ENCODE measurements around the gene MTFMT.
"Not testable (repeated sequence)": the region's sequence is repeated elsewhere in the genome, so short reads cannot be mapped to it uniquely, and the experiment has no call there.

The MTFMT gene

GRCh38 chr15:65034719-65035118 is 5.3 kb upstream of the MTFMT start:
- DNase-seq = no peak

- DNase-seq = peak; percentile 30
These were observed 4.3 kb upstream of the MTFMT start for GRCh38 chr15:65033659-65034269.

DNA sequence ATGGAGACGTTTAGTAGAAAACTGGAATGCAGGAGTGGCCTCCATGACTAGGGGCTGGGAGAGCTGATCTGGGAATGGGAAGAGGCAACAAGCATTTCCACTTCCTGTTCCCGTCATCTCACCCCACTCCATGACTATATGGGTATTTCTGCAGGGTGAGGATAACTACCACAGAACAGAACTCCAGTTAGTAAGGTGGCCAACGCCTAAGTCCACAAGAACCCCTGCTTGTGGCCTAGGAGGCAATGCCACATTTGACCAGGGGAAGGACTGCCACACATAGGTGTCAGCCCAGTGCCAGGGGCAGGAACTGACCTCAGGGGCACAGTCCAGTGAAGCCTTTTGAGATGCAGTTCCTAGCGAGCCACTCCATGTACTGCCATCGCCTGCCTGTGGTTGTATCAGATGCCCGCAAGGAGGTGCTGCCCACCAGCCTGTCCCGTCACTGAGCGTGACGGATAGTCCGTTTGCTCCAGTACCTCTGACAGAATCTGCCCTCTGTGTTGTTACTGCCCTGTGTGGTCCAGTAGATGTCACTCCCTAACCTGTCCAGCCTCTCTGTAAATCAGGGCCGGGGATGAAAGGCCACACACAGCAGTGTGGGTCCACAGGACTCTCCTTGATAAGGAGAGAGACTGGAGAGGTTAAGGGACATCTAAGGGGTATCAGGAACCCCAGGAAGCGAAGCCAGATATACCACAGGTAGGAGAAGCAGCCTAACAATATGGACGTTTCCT is 3.5 kb upstream of the MTFMT start:
- DNase-seq = peak; percentile 6

- no peak for DNase-seq
These were observed 333 bp upstream of the MTFMT start for GRCh38 chr15:65029736-65030208.

DNA sequence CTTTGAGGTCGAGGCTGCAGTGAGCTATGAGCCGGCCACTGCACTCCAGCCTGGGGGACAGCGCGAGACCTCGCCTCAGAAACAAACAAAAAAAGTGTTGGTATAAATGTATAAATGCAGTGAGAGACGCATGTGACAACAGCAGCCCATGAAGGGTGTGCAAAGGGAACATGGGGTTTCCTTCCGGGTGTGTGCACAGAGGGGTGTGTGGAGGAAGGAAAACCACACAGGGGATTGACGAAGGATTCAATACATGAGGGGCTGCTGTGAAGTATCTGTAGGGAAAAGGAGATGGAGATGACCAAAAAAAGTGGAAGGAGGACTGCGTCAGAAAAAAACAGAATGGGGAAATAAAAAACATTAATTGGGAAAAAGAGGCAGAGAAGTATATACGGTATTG is 1.1 kb downstream of the MTFMT start:
- DNase-seq = no peak

DNA sequence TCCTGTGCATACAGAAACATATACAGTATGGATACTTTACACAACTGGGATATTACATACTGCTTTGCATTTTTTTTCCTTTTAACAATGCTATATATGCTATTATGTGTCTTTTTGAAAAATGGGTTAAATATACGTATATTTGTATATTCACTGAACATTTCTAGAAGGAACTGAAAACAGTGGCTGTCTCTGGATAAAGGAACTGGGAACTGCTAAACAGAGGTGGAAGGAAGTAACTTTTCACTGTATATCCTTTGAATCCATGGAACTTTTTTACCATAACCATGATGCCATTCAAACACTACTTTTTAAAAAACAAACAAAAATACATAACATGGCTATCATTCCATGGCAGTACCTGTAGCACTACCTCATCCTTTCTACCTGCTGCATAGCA is 1.8 kb downstream of the MTFMT start:
- DNase-seq = no peak

GRCh38 chr15:65026756-65027155 is 2.7 kb downstream of the MTFMT start:
- no peak for DNase-seq

GRCh38 chr15:65021488-65021887 is 8.0 kb downstream of the MTFMT start:
- DNase-seq = no peak

DNA sequence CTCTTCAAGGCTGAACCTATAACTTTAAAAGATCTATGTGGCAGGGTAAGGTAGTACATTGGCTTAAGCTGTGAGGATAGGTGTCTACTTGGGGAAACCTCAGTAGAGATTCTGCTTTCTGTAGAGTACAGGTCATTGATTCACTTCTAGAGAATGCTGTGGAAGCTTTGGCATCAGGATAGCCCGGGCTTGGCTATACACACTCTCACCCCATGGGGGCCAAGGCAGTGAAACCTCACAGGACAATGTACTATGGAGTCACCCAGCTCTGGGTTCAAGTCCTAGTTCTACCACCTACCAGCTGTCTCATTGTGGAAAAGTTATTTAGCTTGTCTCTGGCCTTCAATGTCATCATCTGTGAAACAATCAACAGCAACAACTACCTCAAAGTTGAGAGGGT is 9.0 kb downstream of the MTFMT start:
- DNase-seq = no peak

DNA sequence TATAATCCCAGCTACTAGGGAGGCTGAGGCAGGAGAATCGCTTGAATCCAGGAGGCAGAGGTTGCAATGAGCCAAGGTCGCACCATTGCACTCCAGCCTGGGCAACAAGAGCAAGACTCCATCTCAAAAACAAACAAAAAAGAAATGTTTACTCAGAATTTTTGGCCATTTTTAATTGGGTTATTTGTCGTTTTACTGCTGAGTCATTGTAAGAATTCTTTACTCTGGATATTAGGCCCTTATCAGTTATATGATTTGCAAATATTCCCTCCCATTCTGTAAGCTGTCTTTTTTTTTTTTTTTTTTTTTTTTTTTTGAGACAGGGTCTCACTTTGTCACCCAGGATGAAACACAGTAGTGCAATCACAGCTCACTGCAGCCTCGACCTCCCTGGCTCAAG is 18.2 kb downstream of the MTFMT start:
- not testable (repeated sequence) for DNase-seq

DNA sequence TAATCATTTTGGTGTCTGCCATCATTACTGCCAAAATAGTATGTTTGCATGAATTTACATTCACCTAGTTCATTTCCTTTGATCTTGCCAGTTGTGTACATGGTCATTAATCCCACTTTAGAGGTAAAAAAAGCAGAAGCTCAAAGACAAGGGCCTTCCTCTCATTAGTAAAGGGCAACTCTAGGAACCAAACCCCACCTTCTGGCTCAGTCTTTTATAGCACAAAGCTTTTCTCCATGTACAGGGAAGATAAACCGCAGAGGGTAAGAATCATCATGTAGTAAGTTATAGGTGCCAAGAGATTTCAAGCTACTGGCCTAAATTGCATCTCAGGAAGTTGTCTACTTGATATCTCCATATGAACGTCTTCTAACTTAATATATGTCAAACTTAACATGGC is 20.5 kb downstream of the MTFMT start:
- DNase-seq = no peak

DNA sequence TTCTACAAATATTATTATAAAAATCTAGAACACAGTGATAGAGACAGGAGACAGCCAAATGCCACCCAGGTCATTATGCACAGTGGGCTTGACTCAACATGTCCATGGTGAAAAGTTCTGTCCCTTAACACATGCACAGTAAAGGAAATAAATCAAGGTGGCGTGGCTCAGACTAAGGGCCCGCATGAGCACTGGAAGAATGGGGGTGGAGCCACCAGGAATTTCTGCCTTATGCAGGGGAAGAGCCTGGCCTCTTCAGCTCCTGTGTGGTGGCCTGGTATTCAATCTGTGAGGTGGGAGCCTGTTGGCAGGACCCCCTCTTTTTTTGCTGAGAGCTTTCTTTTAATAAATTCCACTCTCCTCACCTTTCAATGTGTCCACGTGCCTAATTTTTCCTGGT is 22.6 kb downstream of the MTFMT start:
- no peak for DNase-seq

DNA sequence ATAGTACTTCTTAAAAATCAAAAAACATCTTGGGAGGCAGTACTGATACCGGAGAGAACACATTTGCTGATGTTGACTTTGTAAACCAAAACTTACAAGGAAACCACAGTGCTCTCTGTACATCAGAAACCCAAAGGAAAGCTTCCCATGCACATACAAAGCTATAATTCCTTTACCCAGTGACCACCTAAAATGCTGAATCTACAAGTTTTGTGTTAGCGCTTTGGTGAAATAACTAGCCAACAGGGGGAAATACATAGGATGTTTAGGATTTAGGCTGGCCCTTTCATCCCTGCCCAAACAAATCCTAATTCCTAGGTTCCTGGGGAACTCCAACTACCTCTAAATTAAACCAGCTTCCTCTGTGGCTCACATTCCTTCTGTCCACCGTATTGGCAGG is 24.4 kb downstream of the MTFMT start:
- no peak for DNase-seq

DNA sequence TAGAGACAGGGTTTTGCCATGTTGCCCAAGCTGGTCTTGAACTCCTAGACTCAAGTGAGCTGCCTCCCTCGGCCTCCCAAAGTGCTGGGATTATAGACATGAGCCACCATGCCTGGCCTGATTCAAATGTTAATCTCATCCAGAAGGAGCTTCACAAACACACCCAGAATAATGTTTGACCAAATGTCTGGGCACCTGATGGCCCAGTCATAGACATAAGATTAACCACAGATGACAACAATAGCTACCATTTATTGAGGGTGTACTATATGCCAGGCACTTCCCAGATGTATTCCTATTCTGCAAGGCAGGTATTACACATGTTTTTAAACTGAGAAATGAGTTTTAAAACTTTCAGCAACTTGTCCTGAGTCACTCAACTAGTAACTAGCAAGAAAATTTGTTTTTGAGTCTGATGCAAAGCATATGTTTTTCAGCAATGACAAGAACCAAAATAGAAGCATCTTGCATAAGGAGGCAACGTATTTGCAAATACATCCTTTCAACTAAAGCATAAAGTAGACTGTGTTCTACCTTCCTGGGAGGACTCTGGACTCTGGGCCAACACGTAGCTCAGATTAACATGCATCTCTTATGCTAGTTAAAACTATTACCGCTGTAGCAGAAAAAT is 31.6 kb downstream of the MTFMT start:
- no peak for DNase-seq

- no peak for DNase-seq
These were observed 32.4 kb downstream of the MTFMT start for GRCh38 chr15:64997066-64997465.

DNA sequence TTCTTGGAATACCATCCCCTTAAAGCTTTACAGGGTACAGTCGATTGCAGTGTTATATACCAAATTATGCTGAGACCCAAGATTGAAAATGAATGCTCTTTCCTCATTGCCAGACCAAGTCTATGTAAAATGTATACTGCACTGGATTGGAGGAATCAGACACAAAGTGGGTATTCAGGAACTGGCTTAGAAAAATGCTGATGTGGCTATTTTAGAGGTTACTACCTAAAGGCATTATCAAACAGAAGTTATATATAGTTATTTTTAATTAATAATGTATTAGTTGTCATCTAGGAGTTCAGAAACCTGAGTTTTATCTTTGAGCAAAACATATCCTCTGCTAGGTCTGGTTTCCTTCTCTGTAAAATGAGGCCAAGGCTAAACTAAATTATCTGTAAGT is 36.1 kb downstream of the MTFMT start:
- no peak for DNase-seq

GRCh38 chr15:64991536-64992135 is 37.8 kb downstream of the MTFMT start:
- no peak for DNase-seq

- no peak for DNase-seq
These were observed 39.3 kb downstream of the MTFMT start for GRCh38 chr15:64990168-64990470.

DNA sequence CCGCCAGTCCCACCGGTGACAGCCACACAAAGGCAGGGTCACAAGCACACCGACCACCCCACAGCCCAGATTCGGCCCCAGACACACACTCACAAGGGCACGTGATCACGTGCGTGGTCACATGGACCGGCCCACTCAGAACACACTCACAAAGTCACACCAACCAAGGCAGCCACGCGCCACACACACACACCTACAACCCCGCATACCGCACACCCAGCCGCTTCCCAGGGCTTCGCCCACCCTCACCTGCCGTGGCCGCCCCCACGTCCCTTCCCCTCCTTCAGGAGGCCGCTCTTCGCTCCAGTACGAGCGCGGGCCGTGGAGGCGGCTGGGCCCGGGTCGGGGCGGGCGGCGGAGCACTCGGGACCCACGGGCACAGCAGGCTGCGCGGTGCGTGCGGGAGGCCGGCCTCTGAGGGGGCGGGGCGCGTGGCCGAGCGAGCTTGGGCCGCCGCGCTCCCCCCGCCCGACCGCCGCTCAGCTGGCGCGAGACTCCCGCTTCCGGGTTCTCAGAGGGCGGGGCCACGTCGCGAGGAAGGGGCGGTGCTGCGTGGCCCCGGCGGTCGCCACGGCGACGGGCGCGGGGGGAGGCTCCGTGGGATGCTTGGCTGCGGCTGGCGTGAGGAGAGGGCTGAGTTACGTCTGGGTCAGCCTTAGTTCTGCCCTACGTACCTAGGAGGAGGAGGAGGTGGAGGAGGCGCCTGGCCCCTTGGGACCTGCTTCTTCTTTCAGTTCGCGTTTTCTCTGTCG is 39.8 kb downstream of the MTFMT start, which contains the start of gene SPG21:
TSS of gene SPG21 (minus strand) at position 499 of the 752 bp plus-strand sequence. CDS start 6,345 bp downstream, outside the sequence.
- DNase-seq = peak; percentile 63

- no peak for DNase-seq
These were observed 42.3 kb downstream of the MTFMT start for GRCh38 chr15:64987136-64987535.

DNA sequence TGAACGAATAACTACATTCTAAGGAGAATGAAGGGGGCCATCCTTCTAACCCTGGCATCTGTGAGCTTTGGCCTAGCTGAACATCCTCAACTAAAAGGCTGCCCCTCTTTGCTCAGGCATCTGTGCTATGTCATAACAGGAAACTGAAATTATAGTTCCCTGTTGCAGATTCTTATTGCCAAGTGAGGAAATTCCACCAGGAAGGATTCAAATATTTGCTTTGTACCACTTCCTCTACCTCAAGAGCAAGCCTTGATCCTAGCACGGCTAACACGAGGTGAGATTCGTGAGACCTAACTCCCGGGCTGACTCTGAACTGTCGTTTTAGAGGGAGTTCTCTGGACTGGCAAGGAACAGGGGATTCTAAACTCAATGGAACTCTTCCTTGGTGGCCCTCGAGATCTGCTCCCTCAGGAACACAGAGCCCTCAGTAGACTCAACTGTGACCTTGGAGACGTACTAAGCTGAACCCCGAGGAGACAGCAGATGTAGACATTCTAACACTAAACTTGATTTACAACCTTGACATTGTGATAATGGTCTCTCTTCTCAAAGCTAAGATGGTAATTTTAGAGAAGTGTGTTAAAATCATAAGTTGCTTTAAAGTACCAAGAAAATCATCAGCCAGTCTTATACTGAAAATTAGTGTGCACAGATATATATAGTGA is 43.9 kb downstream of the MTFMT start:
- DNase-seq = no peak

DNA sequence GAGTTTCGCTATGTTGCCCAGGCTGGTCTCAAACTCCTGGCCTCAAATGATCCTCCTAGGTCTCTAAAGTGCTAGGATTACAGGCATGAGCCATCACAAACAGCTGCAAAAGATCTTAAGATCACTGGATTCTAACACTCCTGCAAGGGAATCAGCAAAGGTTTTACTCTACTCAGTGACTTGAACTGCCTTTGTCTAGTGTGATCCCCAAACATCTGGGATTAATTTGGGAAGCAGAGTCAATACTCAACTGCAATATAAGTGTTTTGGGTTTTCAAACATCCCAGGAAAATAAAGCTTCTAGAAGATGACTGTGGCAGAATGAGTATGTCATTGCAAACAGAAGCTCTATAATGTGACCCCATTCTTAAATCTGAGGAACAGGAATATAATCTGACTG is 47.0 kb downstream of the MTFMT start:
- DNase-seq = no peak

Data from NCI-H510A treated with DMSO at 0.1 percent for 48 hours (cell line).